K562 (cell line): Measurements from ENCODE around the gene CD14. TPM values are rescaled to one million over a fixed set of nuclear protein-coding genes. Genes with fewer than 3 reads are reported as not detected.
"Not testable (repeated sequence)": the region's sequence is repeated elsewhere in the genome, so short reads cannot be mapped to it uniquely, and the experiment has no call there.

Experiments used
- ATAC-seq: fragments of 200-7000 bp; cut with Tn5 transposase; 3 replicates; pipeline ENCODE4 v1.9.1; 2020; ENCODE audit warnings: moderate library complexity
- BruUV-seq: library from RNA; stranded (reverse); fragments of 400-500 nt; replicated peaks from 2 replicates; lab custom pipeline; 2021; lab: Mats Ljungman, UMichigan
- CTCF ChIA-PET: fragments of 300-600 bp; formaldehyde crosslinking; extraction: SDS; loops from one replicate; lab custom pipeline; 2021; ENCODE audit warnings: low intra/inter-chr PET ratio; lab: Yijun Ruan, JAX
- POLR2A ChIA-PET: fragments of 300-600, 350-650 bp; sonication (Branson Sonifier 250); formaldehyde crosslinking; extraction: SDS; loops from one replicate; lab custom pipeline; 2021; ENCODE audit warnings: antibody characterized with exemption, inconsistent platforms; lab: Yijun Ruan, JAX
- DNase-seq, 4 experiments: peaks; one replicate each; pipeline versions ENCODE4 v3.0.0 to v3.0.0-alpha.2; 2011 to 2018; ENCODE audit warnings: low spot score in 3 of 4, mixed read lengths in 3 of 4; ENCODE audit errors: extremely low read depth in 1 of 4
- FAIRE-seq: peaks from 2 replicates; lab custom pipeline; 2011; peaks lifted over from hg19 to GRCh38; lab: Jason Lieb, UNC
- H2AFZ ChIP-seq: 2 replicates; pipeline ENCODE4 v1.6.0; 2011; ENCODE audit warnings: low read depth, low read length, control low read depth, inconsistent platforms
- H3K27ac ChIP-seq: fragments of 200-600 bp; 3 replicates; pipeline ENCODE4 v1.8.0; 2011; ENCODE audit warnings: low read depth, mild to moderate bottlenecking, control low read depth, inconsistent platforms, low read length, moderate library complexity, mixed read lengths; ENCODE audit errors: extremely low read depth
- H3K27me3 ChIP-seq, 2 experiments: fragments of 300-600 bp in 1 of 2; 2 replicates in 1 of 2; 3 replicates in 1 of 2; pipeline versions ENCODE4 v1.6.0 to v1.8.0; 2011; ENCODE audit warnings: inconsistent platforms in 2 of 2, low read length in 2 of 2, mild to moderate bottlenecking in 1 of 2, mixed read lengths in 1 of 2, moderate library complexity in 1 of 2; ENCODE audit not compliant: control insufficient read depth in 2 of 2, insufficient read depth in 2 of 2
- H3K36me3 ChIP-seq: fragments of 300-600 bp; 3 replicates; pipeline ENCODE4 v1.8.0; 2011; ENCODE audit warnings: mild to moderate bottlenecking, low read length, inconsistent platforms; ENCODE audit not compliant: control insufficient read depth, insufficient read depth
- H3K4me1 ChIP-seq, 2 experiments: fragments of 200-600 bp in 1 of 2; replicated peaks in 1 of 2; 2 replicates in 1 of 2; 3 replicates in 1 of 2; pipeline versions ENCODE4 v1.5.1 to v1.8.0; 2011; ENCODE audit warnings: inconsistent platforms in 2 of 2, low read length in 2 of 2, mild to moderate bottlenecking in 1 of 2, mixed read lengths in 1 of 2, moderate library complexity in 1 of 2; ENCODE audit not compliant: control insufficient read depth in 2 of 2, insufficient read depth in 2 of 2
- H3K4me2 ChIP-seq: 2 replicates; pipeline ENCODE4 v1.6.1; 2011; ENCODE audit warnings: low read length, control low read depth, inconsistent platforms, mixed read lengths; ENCODE audit not compliant: insufficient read depth
- H3K4me3 ChIP-seq: fragments of 200-600 bp; sonication (generic), shearing (Covaris generic); 2 replicates; pipeline ENCODE4 v1.5.1; 2016; ENCODE audit warnings: control low read depth, inconsistent platforms
- H3K79me2 ChIP-seq: fragments of 200-600 bp; 3 replicates; pipeline ENCODE4 v1.8.0; 2011; ENCODE audit warnings: low read length, inconsistent platforms; ENCODE audit not compliant: control insufficient read depth, insufficient read depth
- H3K9ac ChIP-seq, 2 experiments: 2 replicates each; pipeline versions ENCODE4 v1.6.0 to v1.6.1; 2011; ENCODE audit warnings: low read depth in 2 of 2, low read length in 2 of 2, control low read depth in 1 of 2, inconsistent platforms in 1 of 2, mild to moderate bottlenecking in 1 of 2, mixed read lengths in 1 of 2; ENCODE audit not compliant: insufficient read depth in 1 of 2
- H3K9me1 ChIP-seq: one replicate; pipeline ENCODE4 v1.6.0; 2011; ENCODE audit warnings: inconsistent platforms, mild to moderate bottlenecking, low read length, moderate library complexity; ENCODE audit not compliant: control insufficient read depth, insufficient read depth
- H3K9me3 ChIP-seq: replicated peaks from 2 replicates; pipeline ENCODE4 v1.5.1; 2011; ENCODE audit warnings: low read depth, low read length, inconsistent platforms; ENCODE audit not compliant: control insufficient read depth, insufficient read depth
- H4K20me1 ChIP-seq: replicated peaks from 2 replicates; pipeline ENCODE4 v1.6.1; 2011; ENCODE audit warnings: low read length, inconsistent platforms, mixed read lengths; ENCODE audit not compliant: control insufficient read depth, insufficient read depth
- FOXJ3 ChIP-seq: sonication (generic); formaldehyde crosslinking; IDR thresholded peaks from 2 replicates; pipeline ENCODE4 v1.4.0; 2020; ENCODE audit warnings: mild to moderate bottlenecking, missing genetic modification reagents
- MBD1 ChIP-seq: fragments of 250-450 bp; sonication (Bioruptor Pico); IDR thresholded peaks from 2 replicates; pipeline ENCODE4 v1.8.0; 2022; ENCODE audit warnings: inconsistent platforms
- RHOXF2B ChIP-seq: fragments of 250-450 bp; sonication (Bioruptor Pico); conservative IDR thresholded peaks from 2 replicates; pipeline ENCODE4 v1.5.1; 2021
- TEAD1 ChIP-seq, 2 experiments: fragments of 450-650 bp in 1 of 2; sonication (generic) in 1 of 2; formaldehyde crosslinking; IDR thresholded peaks; 2 replicates each; pipeline versions ENCODE4 v1.4.0 to v1.8.0; 2020 to 2022; ENCODE audit warnings: mild to moderate bottlenecking in 2 of 2, missing genetic modification reagents in 1 of 2
- THRAP3 ChIP-seq: fragments of 450-650 bp; IDR thresholded peaks from 2 replicates; pipeline ENCODE4 v1.6.1; 2016; ENCODE audit warnings: mild to moderate bottlenecking, inconsistent platforms, borderline replicate concordance
- WGBS: fragments of 100-300 bp; shearing (Covaris generic); methylation state at CpG from one replicate; pipeline ENCODE4 v1.1.6; 2016; ENCODE audit warnings: low coverage, mixed read lengths; ENCODE audit not compliant: insufficient coverage; ENCODE audit errors: missing lambda C conversion rate; 5-methylcytosine and 5-hydroxymethylcytosine counted together
- in situ Hi-C: fragments of 300-500 bp; cut with MboI; formaldehyde crosslinking; loops from 4 replicates; pipeline ENCODE4 v1.15.0; 2018; ENCODE audit warnings: inconsistent platforms, mixed read lengths
- intact Hi-C: fragments of 100-400 bp; cut with micrococcal nuclease; formaldehyde crosslinking; loops from 2 replicates; pipeline ENCODE4 v1.14.2; 2022
- polyA plus RNA-seq, 8 experiments: library from polyadenylated mRNA; depleted of rRNA in 4 of 8; stranded (reverse) in 5 of 8; unstranded in 3 of 8; fragments of >200 nt; fragmentation: Nextera tagmentation in 2 of 8; fragmentation: Illumina TruSeq in 1 of 8; extraction: Ambion mirVana in 2 of 8; extraction: Trizol in 1 of 8; gene quantifications; 2 replicates each; pipeline versions ENCODE4 v1.2.1 to v1.2.3, GENCODE V29; 2011 to 2014; ENCODE audit warnings: inconsistent platforms in 1 of 8, missing spikeins in 1 of 8
- total RNA-seq, 7 experiments: library from RNA; depleted of rRNA in 6 of 7; stranded (reverse); fragments of >200 nt in 6 of 7; fragmentation: Illumina TruSeq in 2 of 7; extraction: Trizol in 2 of 7; gene quantifications; 2 replicates each; pipeline versions ENCODE4 v1.2.1 to v1.2.3, GENCODE V29; 2011 to 2021; ENCODE audit warnings: low replicate concordance in 1 of 7
- TF ChIP-seq, protein P1 (sequence below), 2 experiments: fragments of 450-650 bp; IDR thresholded peaks; 2 replicates each; pipeline ENCODE4 v1.6.1; 2016

The CD14 gene
- total and polyA plus RNA-seq, 9 of the 15 experiments (the other 6 are each of a cell fraction or from before 2014, with no cell fraction given) = 0.07 to 0.47 (median 0.14) TPM; not detected in 2

DNA sequence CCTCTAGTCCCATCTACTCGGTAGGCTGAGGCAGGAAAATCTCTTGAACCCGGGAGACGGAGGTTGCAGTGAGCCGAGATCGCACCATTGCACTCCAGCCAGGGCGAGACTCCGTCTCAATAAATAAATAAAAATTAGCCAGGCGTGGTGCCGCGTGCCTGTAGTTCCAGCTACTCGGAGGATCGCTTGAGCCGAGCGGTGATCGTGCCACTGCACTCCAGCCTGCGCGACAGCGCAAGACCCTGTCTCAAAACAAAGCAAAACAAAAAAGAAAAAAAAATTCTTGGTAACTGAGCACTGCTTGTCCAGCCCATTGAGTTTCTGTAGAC lies 31.0 kb upstream of the CD14 start (continued):
- no peak for TF ChIP-seq RHOXF2B (CRISPR knock-in tag)
- TF ChIP-seq, protein P1, sequence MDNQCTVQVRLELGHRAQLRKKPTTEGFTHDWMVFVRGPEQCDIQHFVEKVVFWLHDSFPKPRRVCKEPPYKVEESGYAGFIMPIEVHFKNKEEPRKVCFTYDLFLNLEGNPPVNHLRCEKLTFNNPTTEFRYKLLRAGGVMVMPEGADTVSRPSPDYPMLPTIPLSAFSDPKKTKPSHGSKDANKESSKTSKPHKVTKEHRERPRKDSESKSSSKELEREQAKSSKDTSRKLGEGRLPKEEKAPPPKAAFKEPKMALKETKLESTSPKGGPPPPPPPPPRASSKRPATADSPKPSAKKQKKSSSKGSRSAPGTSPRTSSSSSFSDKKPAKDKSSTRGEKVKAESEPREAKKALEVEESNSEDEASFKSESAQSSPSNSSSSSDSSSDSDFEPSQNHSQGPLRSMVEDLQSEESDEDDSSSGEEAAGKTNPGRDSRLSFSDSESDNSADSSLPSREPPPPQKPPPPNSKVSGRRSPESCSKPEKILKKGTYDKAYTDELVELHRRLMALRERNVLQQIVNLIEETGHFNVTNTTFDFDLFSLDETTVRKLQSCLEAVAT (IDR thresholded peaks at IDR 0.05) = peak in 1 of 2 experiments; percentile 78; a peak in 2 of 4 replicates
- 0 out of 2 replicates have a peak, but pooled peaks have one; percentile 68 for TF ChIP-seq MBD1 (CRISPR knock-in tag)
- 0 out of 2 replicates have a peak, but pooled peaks have one; percentile 67 for TF ChIP-seq THRAP3
- TF ChIP-seq FOXJ3 (CRISPR knock-in tag) = no peak
- TF ChIP-seq TEAD1 (CRISPR knock-in tag; IDR thresholded peaks at IDR 0.05) = 0 out of 4 replicates have a peak, but pooled peaks of 1 of the 2 experiments have one; percentile 20

DNA sequence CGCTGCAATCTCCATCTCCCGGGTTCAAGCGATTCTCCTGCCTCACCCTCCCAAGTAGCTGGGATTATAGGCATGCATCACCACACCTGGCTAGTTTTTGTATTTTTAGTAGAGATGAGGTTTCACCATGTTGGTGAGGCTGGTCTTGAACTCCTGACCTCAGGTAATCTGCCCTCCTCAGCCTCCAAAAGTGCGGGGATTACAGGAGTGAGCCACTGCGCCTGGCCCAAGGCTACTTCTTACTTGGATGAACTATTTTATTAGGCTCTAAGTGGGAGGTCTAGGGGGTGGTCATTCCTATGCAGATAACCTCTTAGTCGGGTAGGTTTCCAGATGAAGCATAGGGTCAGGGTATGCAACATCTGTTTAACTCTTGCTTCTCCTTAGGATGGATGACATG lies 27.4 kb upstream of the CD14 start:
- Histone ChIP-seq H3K36me3 (peaks cover 73% of the 10 kb centered on the region), H3K4me1 (peaks cover 0 to 11% of the 10 kb centered on the region in 2 experiments; a peak in 3 of 5 replicates)
- FAIRE-seq, intact Hi-C loops, ATAC-seq, in situ Hi-C loops, H3K27ac ChIP-seq, H3K79me2 ChIP-seq, H3K4me3 ChIP-seq, DNase-seq, H2AFZ ChIP-seq, H3K9me1 ChIP-seq, H4K20me1 ChIP-seq, H3K4me2 ChIP-seq, H3K9me3 ChIP-seq, CTCF ChIA-PET, H3K27me3 ChIP-seq, H3K9ac ChIP-seq, BruUV-seq: not testable (repeated sequence)
- POLR2A ChIA-PET = interaction anchor here (2.0 kb wide), 1 partner anchor 13 kb away, joined by 11 read pairs; the partner anchor contains the start of genes IK and NDUFA2
- 76% methylated on average over 3 of the region's 6 CpGs for WGBS
